Colonic mucosa (tissue), 4 donors: ENCODE data around the gene PGRMC1. TPM values are rescaled to one million over a fixed set of nuclear protein-coding genes. Genes with fewer than 3 reads are reported as not detected.

Experiments
- DNase-seq: peaks from one replicate; pipeline ENCODE4 v3.0.0-alpha.2; 2020
- H3K27ac ChIP-seq: fragments of 200-600 bp; one replicate; pipeline ENCODE4 v1.8.0; 2021
- H3K27me3 ChIP-seq: fragments of 200-600 bp; one replicate; pipeline ENCODE4 v1.8.0; 2021
- H3K36me3 ChIP-seq: fragments of 200-600 bp; one replicate; pipeline ENCODE4 v1.8.0; 2021
- H3K4me1 ChIP-seq: fragments of 200-600 bp; one replicate; pipeline ENCODE4 v1.8.0; 2021; ENCODE audit warnings: mild to moderate bottlenecking
- H3K4me3 ChIP-seq: fragments of 200-600 bp; one replicate; pipeline ENCODE4 v1.8.0; 2021
- H3K9ac ChIP-seq, 2 donors: one replicate each; pipeline ENCODE4 v1.7.0; 2013; ENCODE audit warnings: control low read depth in 2 of 2, low read depth in 2 of 2, low read length in 2 of 2
- H3K9me3 ChIP-seq: fragments of 200-600 bp; one replicate; pipeline ENCODE4 v1.8.0; 2021
- intact Hi-C: fragments of 100-400 bp; cut with DNase I; formaldehyde crosslinking; loops from one replicate; pipeline ENCODE4 v1.14.1; 2022
- total RNA-seq, 2 donors: library from RNA; stranded (reverse); fragmentation: NEBNext Ultra II Directional in 1 of 2; extraction: Animal tissue kit (Norgen Biotek cat#: 25700) in 1 of 2; gene quantifications; one replicate each; pipeline ENCODE4 v1.2.1, GENCODE V29; 2021
- TF ChIP-seq, protein P1 (sequence below): fragments of 200-600 bp; IDR thresholded peaks from one replicate; pipeline ENCODE4 v1.8.0; 2022; ENCODE audit warnings: antibody characterized with exemption, mild to moderate bottlenecking
- donor health status: healthy.
- donor health status: DM: no; HTN: no; CAD: no.
- donor health status: DM: no; HTN: no; CAD: no.

The PGRMC1 gene
- total RNA-seq, 2 donors from 2014 or later, result 105 to 132 TPM

- Histone ChIP-seq H3K27me3 (no peaks in the 10 kb centered on the region), H3K9me3 (no peaks in the 10 kb centered on the region), H3K4me3 (no peak overlapping the region), H3K27ac (no peak overlapping the region), H3K4me1 (no peaks in the 10 kb centered on the region), H3K36me3 (no peaks in the 10 kb centered on the region), H3K9ac (no peak overlapping the region)
- no peak for DNase-seq
- intact Hi-C loops, result no loop called here
- TF ChIP-seq, protein P1, sequence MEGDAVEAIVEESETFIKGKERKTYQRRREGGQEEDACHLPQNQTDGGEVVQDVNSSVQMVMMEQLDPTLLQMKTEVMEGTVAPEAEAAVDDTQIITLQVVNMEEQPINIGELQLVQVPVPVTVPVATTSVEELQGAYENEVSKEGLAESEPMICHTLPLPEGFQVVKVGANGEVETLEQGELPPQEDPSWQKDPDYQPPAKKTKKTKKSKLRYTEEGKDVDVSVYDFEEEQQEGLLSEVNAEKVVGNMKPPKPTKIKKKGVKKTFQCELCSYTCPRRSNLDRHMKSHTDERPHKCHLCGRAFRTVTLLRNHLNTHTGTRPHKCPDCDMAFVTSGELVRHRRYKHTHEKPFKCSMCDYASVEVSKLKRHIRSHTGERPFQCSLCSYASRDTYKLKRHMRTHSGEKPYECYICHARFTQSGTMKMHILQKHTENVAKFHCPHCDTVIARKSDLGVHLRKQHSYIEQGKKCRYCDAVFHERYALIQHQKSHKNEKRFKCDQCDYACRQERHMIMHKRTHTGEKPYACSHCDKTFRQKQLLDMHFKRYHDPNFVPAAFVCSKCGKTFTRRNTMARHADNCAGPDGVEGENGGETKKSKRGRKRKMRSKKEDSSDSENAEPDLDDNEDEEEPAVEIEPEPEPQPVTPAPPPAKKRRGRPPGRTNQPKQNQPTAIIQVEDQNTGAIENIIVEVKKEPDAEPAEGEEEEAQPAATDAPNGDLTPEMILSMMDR, result no peak
Observed at GRCh38 chrX:119226446-119226845, 9.6 kb upstream of the PGRMC1 start.

- Histone ChIP-seq H3K27ac (no peak overlapping the region), H3K4me1 (no peaks in the 10 kb centered on the region), H3K9me3 (no peaks in the 10 kb centered on the region), H3K36me3 (no peaks in the 10 kb centered on the region), H3K4me3 (no peak overlapping the region), H3K27me3 (no peaks in the 10 kb centered on the region), H3K9ac (no peak overlapping the region)
- intact Hi-C loops, result no loop called here
- TF ChIP-seq, protein P1, result no peak
- no peak for DNase-seq
Observed at GRCh38 chrX:119228512-119229252, 7.4 kb upstream of the PGRMC1 start.

DNA sequence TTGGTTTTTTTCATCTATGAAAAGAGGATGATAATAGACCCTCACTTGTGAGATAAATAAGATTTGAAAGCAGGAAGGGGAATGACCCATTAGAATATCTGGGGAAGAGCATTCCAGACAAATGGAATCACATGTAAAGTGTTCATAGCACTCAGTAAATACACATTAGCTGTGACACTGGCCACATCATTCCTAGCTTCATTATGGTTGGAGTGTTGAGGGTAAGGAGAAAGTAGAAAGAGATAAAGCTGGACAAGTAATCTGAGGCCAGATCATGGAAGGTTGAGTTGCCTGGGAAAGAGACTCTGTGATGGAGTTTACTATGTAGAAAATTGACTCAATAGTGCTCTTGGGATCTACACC, 6.9 kb upstream of the PGRMC1 start:
- intact Hi-C loops, result no loop called here
- H3K9ac ChIP-seq, result no peak overlapping the region
- DNase-seq, result no peak
- no peaks in the 10 kb centered on the region for H3K27me3 ChIP-seq
- TF ChIP-seq, protein P1, result no peak
- no peak overlapping the region for H3K27ac ChIP-seq
- no peak overlapping the region for H3K4me3 ChIP-seq
- H3K9me3 ChIP-seq, result no peaks in the 10 kb centered on the region
- no peaks in the 10 kb centered on the region for H3K4me1 ChIP-seq
- H3K36me3 ChIP-seq, result no peaks in the 10 kb centered on the region

DNA sequence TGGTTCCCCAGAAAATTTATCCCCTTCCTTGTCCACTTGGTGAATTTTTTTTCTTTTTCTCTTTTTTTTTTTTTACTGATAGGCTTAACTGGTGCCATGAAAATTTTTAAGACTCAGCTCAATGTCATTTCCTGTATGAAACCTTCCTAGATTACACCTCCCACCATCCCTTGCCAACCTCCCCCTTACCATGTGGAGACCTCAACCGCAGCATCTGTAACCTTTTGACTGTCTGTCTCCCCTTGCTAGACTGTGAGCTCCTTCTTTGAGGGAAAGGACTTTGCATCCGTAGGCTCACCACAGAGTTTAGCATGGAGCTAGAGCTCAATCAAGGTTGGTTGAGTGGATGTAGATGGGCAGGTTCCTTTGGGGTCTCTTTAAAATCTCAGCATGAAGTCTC, 5.2 kb upstream of the PGRMC1 start:
- TF ChIP-seq, protein P1, result no peak
- Histone ChIP-seq H3K9me3 (no peaks in the 10 kb centered on the region), H3K27me3 (no peaks in the 10 kb centered on the region), H3K4me3 (no peak overlapping the region), H3K9ac (no peak overlapping the region), H3K36me3 (no peaks in the 10 kb centered on the region), H3K4me1 (no peaks in the 10 kb centered on the region), H3K27ac (no peak overlapping the region)
- no peak for DNase-seq
- intact Hi-C loops, result no loop called here

DNA sequence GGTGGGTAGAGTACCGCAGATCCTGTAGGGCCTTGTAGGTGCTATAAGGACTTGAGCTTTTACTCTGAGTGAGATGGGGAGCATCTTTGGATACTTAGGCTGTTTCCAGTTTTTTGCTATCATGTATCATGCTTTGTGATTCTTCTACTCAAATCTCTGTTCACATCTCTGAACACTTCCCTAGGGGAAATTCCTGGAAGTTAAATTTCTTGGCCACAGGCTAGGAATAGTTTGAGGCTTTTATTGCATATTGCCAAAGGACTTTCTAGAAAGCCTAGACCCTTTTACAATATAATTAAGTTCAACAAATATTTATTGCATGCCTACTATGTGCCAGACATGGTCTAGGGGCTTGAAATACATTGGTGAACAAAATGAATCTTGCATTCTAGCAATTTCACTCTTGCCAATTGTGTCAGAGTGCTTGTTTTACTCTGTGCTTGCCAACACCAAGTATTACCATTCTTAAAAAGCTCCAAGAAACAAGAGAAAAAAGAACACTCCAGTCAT, 4.1 kb upstream of the PGRMC1 start:
- intact Hi-C loops, result no loop called here
- H3K4me3 ChIP-seq, result no peak overlapping the region
- TF ChIP-seq, protein P1, result no peak

More for the DNA sequence above, 4.1 kb upstream of the PGRMC1 start:
- Histone ChIP-seq H3K9ac (no peak overlapping the region), H3K27me3 (no peaks in the 10 kb centered on the region), H3K27ac (no peak overlapping the region), H3K9me3 (no peaks in the 10 kb centered on the region), H3K4me1 (no peaks in the 10 kb centered on the region), H3K36me3 (no peaks in the 10 kb centered on the region)
- no peak for DNase-seq
